GM19099 (cell line): Measurements from ENCODE around the gene BCAP31.

Experiments used
- POLR2A ChIP-seq: IDR thresholded peaks from 3 replicates; pipeline ENCODE4 v1.6.1; 2011; ENCODE audit warnings: low read depth; ENCODE audit not compliant: insufficient read length; ENCODE audit errors: extremely low read depth

BCAP31 gene

GRCh38 chrX:153738056-153738605, 13.9 kb upstream of the BCAP31 start:
- TF ChIP-seq POLR2A: no peak

- TF ChIP-seq POLR2A: no peak
These were observed 12.8 kb upstream of the BCAP31 start for GRCh38 chrX:153736871-153737441.

GRCh38 chrX:153736071-153736820, 12.1 kb upstream of the BCAP31 start:
- TF ChIP-seq POLR2A: no peak

- TF ChIP-seq POLR2A: no peak
These were observed 11.1 kb upstream of the BCAP31 start for GRCh38 chrX:153735274-153735673.

- TF ChIP-seq POLR2A: no peak
These were observed 10.7 kb upstream of the BCAP31 start for GRCh38 chrX:153734871-153735270.

- no peak for TF ChIP-seq POLR2A
These were observed 9.6 kb upstream of the BCAP31 start for GRCh38 chrX:153733651-153734240.

GRCh38 chrX:153732401-153732800, 8.2 kb upstream of the BCAP31 start:
- no peak for TF ChIP-seq POLR2A

- no peak for TF ChIP-seq POLR2A
These were observed 7.6 kb upstream of the BCAP31 start for GRCh38 chrX:153731845-153732215.

- no peak for TF ChIP-seq POLR2A
These were observed 7.1 kb upstream of the BCAP31 start for GRCh38 chrX:153731117-153731844.

- no peak for TF ChIP-seq POLR2A
These were observed 4.9 kb upstream of the BCAP31 start for GRCh38 chrX:153728951-153729631.

- no peak for TF ChIP-seq POLR2A
These were observed 3.9 kb upstream of the BCAP31 start for GRCh38 chrX:153728095-153728494.

GRCh38 chrX:153727123-153727931, 3.1 kb upstream of the BCAP31 start:
- no peak for TF ChIP-seq POLR2A

GRCh38 chrX:153726286-153727122, 2.3 kb upstream of the BCAP31 start:
- TF ChIP-seq POLR2A: peak; percentile 30
